A673 (cell line): ENCODE data around the gene ZNF816.
"Not testable (repeated sequence)": the region's sequence is repeated elsewhere in the genome, so short reads cannot be mapped to it uniquely, and the experiment has no call there.

Source experiments
- CTCF ChIP-seq: fragments of 300-800, 200-600 bp; sonication (generic); conservative IDR thresholded peaks from 2 replicates; pipeline ENCODE4 v1.5.1; 2017; ENCODE audit warnings: low read depth, mild to moderate bottlenecking, antibody characterized with exemption, low read length, moderate library complexity, mixed read lengths
- EZH2 ChIP-seq: fragments of 200-600 bp; sonication (generic); IDR thresholded peaks from 2 replicates; pipeline ENCODE4 v1.6.1; 2017; ENCODE audit warnings: borderline replicate concordance, low read depth, mild to moderate bottlenecking, mixed read lengths, antibody characterized with exemption, low read length; ENCODE audit not compliant: poor library complexity, severe bottlenecking

DNA sequence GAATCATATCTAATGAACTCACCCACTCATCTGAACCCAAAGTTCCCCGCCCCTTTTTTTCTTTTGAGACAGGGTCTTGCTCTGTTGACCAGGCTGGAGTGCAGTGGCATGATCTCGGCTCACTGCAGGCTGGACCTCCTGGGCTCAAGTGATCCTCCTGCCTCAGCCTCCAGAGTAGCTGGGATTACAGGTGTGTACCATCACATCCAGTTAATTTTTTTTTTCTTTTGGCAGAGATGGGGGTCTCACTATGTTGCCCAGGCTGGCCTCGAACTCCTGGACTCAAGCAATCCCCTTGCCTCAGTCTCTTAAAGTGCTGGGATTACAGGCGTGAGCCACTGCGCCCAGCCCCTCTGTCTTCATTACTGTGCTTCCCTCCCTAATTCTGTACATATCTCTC lies 21.8 kb downstream of the ZNF816 start:
- not testable (repeated sequence) for TF ChIP-seq EZH2, CTCF
